HepG2 (cell line): ENCODE data around the gene ZG16B. TPM values are rescaled to one million over a fixed set of nuclear protein-coding genes. Genes with fewer than 3 reads are reported as not detected.

Source experiments
- ATRX ChIP-seq: sonication (generic); formaldehyde crosslinking; IDR thresholded peaks from 2 replicates; pipeline ENCODE4 v1.4.0; 2020; ENCODE audit warnings: missing genetic modification reagents, borderline replicate concordance
- EED ChIP-seq: sonication (generic); formaldehyde crosslinking; IDR thresholded peaks from 2 replicates; pipeline ENCODE4 v1.5.0; 2020; ENCODE audit warnings: mild to moderate bottlenecking, missing genetic modification reagents
- HCFC1 ChIP-seq: fragments of 150-350 bp; IDR thresholded peaks from 2 replicates; pipeline ENCODE4 v1.6.1; 2014; ENCODE audit warnings: low read depth, low read length
- HIVEP1 ChIP-seq: sonication (generic); formaldehyde crosslinking; IDR thresholded peaks from 2 replicates; pipeline ENCODE4 v1.4.0; 2020; ENCODE audit warnings: mild to moderate bottlenecking, missing genetic modification reagents
- JUND ChIP-seq: sonication (generic); formaldehyde crosslinking; IDR thresholded peaks from 2 replicates; pipeline ENCODE4 v1.8.0; 2022; ENCODE audit warnings: mild to moderate bottlenecking, missing genetic modification reagents
- KMT2A ChIP-seq: sonication (generic); formaldehyde crosslinking; IDR thresholded peaks from 2 replicates; pipeline ENCODE4 v1.4.0; 2020; ENCODE audit warnings: missing genetic modification reagents
- MEIS2 ChIP-seq: sonication (generic); formaldehyde crosslinking; IDR thresholded peaks from 2 replicates; pipeline ENCODE4 v1.9.0; 2021; ENCODE audit warnings: mild to moderate bottlenecking, missing genetic modification reagents
- NR3C1 ChIP-seq: sonication (generic); formaldehyde crosslinking; IDR thresholded peaks from 2 replicates; pipeline ENCODE4 v1.4.0; 2020; ENCODE audit warnings: missing genetic modification reagents
- RAD51 ChIP-seq: fragments of 450-650 bp; IDR thresholded peaks from 2 replicates; pipeline ENCODE4 v1.6.1; 2016; ENCODE audit warnings: borderline replicate concordance
- RARA ChIP-seq: IDR thresholded peaks from 2 replicates; pipeline ENCODE4 v1.6.1; 2016; ENCODE audit warnings: missing genetic modification reagents, missing compliant biosample characterization
- SNAI1 ChIP-seq: sonication (generic); formaldehyde crosslinking; IDR thresholded peaks from 2 replicates; pipeline ENCODE4 v1.5.0; 2020; ENCODE audit warnings: mild to moderate bottlenecking, missing genetic modification reagents, borderline replicate concordance
- TBP ChIP-seq: sonication (generic); formaldehyde crosslinking; IDR thresholded peaks from 2 replicates; pipeline ENCODE4 v1.5.0; 2020; ENCODE audit warnings: missing genetic modification reagents
- TCF12 ChIP-seq, 2 experiments: fragments of 450-650 bp in 1 of 2; sonication (generic) in 1 of 2; formaldehyde crosslinking in 1 of 2; IDR thresholded peaks; 2 replicates each; pipeline versions ENCODE4 v1.6.1 to v1.8.0; 2017 to 2022; ENCODE audit warnings: antibody characterized with exemption in 1 of 2, mild to moderate bottlenecking in 1 of 2, missing genetic modification reagents in 1 of 2, moderate library complexity in 1 of 2
- ZFP41 ChIP-seq: sonication (generic); formaldehyde crosslinking; IDR thresholded peaks from 2 replicates; pipeline ENCODE4 v1.4.0; 2020; ENCODE audit warnings: mild to moderate bottlenecking, missing genetic modification reagents, borderline replicate concordance
- ZNF547 ChIP-seq: sonication (generic); formaldehyde crosslinking; IDR thresholded peaks from 2 replicates; pipeline ENCODE4 v1.5.1; 2020; ENCODE audit warnings: mild to moderate bottlenecking, missing genetic modification reagents
- ZNF550 ChIP-seq: sonication (generic); formaldehyde crosslinking; IDR thresholded peaks from 2 replicates; pipeline ENCODE4 v1.4.0; 2020; ENCODE audit warnings: mild to moderate bottlenecking, missing genetic modification reagents, borderline replicate concordance
- ZNF619 ChIP-seq: sonication (generic); formaldehyde crosslinking; IDR thresholded peaks from 2 replicates; pipeline ENCODE4 v1.4.0; 2020; ENCODE audit warnings: mild to moderate bottlenecking, missing genetic modification reagents
- ZNF644 ChIP-seq: IDR thresholded peaks from 2 replicates; pipeline ENCODE4 v1.6.1; 2016; ENCODE audit warnings: low read depth
- ZNF652 ChIP-seq: IDR thresholded peaks from 2 replicates; pipeline ENCODE4 v1.6.1; 2016; ENCODE audit warnings: low read depth, borderline replicate concordance
- ZNF790 ChIP-seq: sonication (generic); formaldehyde crosslinking; IDR thresholded peaks from 2 replicates; pipeline ENCODE4 v1.8.0; 2022; ENCODE audit warnings: missing genetic modification reagents, mild to moderate bottlenecking, borderline replicate concordance
- ZSCAN31 ChIP-seq: sonication (generic); formaldehyde crosslinking; IDR thresholded peaks from 2 replicates; pipeline ENCODE4 v1.5.0; 2020; ENCODE audit warnings: low read depth, mild to moderate bottlenecking, missing genetic modification reagents
- polyA plus RNA-seq, 8 experiments: library from polyadenylated mRNA; depleted of rRNA in 3 of 8; stranded (reverse) in 7 of 8; unstranded in 1 of 8; fragments of >200 nt; fragmentation: Illumina TruSeq in 4 of 8; extraction: Trizol in 4 of 8; gene quantifications; 2 replicates each; pipeline versions ENCODE4 v1.2.1 to v1.2.3, GENCODE V29; 2011 to 2016; ENCODE audit warnings: low read depth in 4 of 8, missing spikeins in 1 of 8, mixed read lengths in 1 of 8; ENCODE audit not compliant: insufficient read depth in 1 of 8
- total RNA-seq, 5 experiments: library from RNA; depleted of rRNA; stranded (reverse); fragments of >200 nt; fragmentation: Illumina TruSeq; extraction: Trizol; gene quantifications; 2 replicates each; pipeline ENCODE4 v1.2.3, GENCODE V29; 2016; ENCODE audit warnings: low read depth in 1 of 5
- TF ChIP-seq, protein P1 (sequence below): sonication (generic); formaldehyde crosslinking; IDR thresholded peaks from 2 replicates; pipeline ENCODE4 v1.5.1; 2020; ENCODE audit warnings: missing genetic modification reagents, mild to moderate bottlenecking, borderline replicate concordance
- TF ChIP-seq, protein P2 (sequence below): sonication (generic); formaldehyde crosslinking; IDR thresholded peaks from 2 replicates; pipeline ENCODE4 v1.8.0; 2022; ENCODE audit warnings: mild to moderate bottlenecking, missing genetic modification reagents, borderline replicate concordance
- TF ChIP-seq, protein P3 (sequence below): sonication (generic); formaldehyde crosslinking; IDR thresholded peaks from 2 replicates; pipeline ENCODE4 v1.8.0; 2022; ENCODE audit warnings: mild to moderate bottlenecking, missing genetic modification reagents, moderate library complexity
- TF ChIP-seq, protein P4 (sequence below): sonication (generic); IDR thresholded peaks from 2 replicates; pipeline ENCODE4 v1.6.1; 2016; ENCODE audit warnings: low read depth, borderline replicate concordance

Gene ZG16B
- total and polyA plus RNA-seq, 2 of the 13 experiments (the other 11 are each of a cell fraction or from before 2014, with no cell fraction given) = 1.5 to 11.3 TPM

DNA sequence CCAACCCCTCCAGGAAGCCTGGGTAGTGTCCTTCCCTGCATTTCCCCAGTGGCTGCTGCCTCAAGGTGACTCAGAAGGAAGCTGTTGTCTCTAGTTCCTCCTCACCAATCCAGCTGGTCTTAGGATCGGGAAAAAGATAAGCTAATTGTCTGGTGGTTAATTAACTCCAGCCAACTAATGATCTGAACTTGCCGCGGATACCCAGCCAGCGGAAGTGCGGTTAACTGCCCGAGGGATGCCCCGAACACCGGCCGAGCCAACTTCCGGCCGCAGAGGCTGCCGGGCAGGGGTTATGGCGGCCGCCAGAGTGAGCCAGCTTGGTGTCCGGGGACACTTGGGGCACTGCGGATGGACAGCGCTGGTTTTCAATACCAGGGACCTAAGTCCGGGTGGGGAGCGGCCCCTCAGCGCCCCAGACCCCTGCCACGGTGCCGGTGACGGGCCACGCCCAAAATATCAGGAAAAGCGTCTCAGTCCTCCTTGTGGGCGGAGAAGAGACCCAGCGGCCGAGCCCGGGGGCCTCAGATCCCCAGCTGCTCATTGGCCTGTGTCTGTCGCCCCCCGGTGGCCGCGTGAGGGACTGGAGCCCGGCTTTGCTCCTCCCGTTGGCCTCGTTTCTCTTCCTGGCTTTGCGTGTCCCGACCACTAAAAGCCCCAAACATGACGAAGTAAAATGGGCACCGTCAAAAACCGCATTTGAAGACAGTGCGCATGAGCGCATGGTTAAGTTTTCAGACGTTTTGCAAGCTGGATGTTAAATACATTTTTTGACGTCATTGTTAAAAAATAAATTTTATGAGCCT lies 38.1 kb downstream of the ZG16B start (continued):
- TF ChIP-seq TBP (CRISPR knock-in tag) (no peak), JUND (CRISPR knock-in tag) (peak; percentile 13; the same call in 1 of the 2 replicates), RARA (CRISPR knock-in tag) (peak; percentile 66), HIVEP1 (CRISPR knock-in tag) (peak; percentile 80; the same call in 1 of the 2 replicates), ZNF644 (CRISPR knock-in tag) (0 out of 2 replicates have a peak, but pooled peaks have one; percentile 33), ZNF790 (0 out of 2 replicates have a peak, but pooled peaks have one; percentile 49), ZNF547 (CRISPR knock-in tag) (peak; percentile 74; the same call in 1 of the 2 replicates), KMT2A (CRISPR knock-in tag) (no peak), ZNF652 (CRISPR knock-in tag) (no peak), ATRX (no peak), ZNF619 (no peak), SNAI1 (no peak), RAD51 (no peak), ZNF550 (CRISPR knock-in tag) (no peak), ZFP41 (CRISPR knock-in tag) (no peak), NR3C1 (CRISPR knock-in tag) (no peak), EED (peak; percentile 94), HCFC1 (no peak; the same call in 1 of the 2 replicates), TCF12 (IDR thresholded peaks at IDR 0.05) (no peak), TCF12 (CRISPR knock-in tag; IDR thresholded peaks at IDR 0.05) (0 out of 2 replicates have a peak, but pooled peaks have one; percentile 29), MEIS2 (CRISPR knock-in tag) (no peak; the same call in 1 of the 2 replicates), ZSCAN31 (CRISPR knock-in tag) (peak; percentile 95)
- TF ChIP-seq, protein P1, sequence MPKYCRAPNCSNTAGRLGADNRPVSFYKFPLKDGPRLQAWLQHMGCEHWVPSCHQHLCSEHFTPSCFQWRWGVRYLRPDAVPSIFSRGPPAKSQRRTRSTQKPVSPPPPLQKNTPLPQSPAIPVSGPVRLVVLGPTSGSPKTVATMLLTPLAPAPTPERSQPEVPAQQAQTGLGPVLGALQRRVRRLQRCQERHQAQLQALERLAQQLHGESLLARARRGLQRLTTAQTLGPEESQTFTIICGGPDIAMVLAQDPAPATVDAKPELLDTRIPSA (CRISPR knock-in tag) = no peak
- TF ChIP-seq, protein P2, sequence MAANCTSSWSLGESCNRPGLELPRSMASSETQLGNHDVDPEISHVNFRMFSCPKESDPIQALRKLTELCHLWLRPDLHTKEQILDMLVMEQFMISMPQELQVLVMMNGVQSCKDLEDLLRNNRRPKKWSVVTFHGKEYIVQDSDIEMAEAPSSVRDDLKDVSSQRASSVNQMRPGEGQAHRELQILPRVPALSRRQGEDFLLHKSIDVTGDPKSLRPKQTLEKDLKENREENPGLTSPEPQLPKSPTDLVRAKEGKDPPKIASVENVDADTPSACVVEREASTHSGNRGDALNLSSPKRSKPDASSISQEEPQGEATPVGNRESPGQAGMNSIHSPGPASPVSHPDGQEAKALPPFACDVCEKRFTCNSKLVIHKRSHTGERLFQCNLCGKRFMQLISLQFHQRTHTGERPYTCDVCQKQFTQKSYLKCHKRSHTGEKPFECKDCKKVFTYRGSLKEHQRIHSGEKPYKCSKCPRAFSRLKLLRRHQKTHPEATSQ (CRISPR knock-in tag) = no peak
- TF ChIP-seq, protein P3, sequence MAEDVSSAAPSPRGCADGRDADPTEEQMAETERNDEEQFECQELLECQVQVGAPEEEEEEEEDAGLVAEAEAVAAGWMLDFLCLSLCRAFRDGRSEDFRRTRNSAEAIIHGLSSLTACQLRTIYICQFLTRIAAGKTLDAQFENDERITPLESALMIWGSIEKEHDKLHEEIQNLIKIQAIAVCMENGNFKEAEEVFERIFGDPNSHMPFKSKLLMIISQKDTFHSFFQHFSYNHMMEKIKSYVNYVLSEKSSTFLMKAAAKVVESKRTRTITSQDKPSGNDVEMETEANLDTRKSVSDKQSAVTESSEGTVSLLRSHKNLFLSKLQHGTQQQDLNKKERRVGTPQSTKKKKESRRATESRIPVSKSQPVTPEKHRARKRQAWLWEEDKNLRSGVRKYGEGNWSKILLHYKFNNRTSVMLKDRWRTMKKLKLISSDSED (CRISPR knock-in tag) = no peak
- TF ChIP-seq, protein P4, sequence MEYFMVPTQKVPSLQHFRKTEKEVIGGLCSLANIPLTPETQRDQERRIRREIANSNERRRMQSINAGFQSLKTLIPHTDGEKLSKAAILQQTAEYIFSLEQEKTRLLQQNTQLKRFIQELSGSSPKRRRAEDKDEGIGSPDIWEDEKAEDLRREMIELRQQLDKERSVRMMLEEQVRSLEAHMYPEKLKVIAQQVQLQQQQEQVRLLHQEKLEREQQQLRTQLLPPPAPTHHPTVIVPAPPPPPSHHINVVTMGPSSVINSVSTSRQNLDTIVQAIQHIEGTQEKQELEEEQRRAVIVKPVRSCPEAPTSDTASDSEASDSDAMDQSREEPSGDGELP = peak; percentile 61; the same call in 1 of the 2 replicates
